ENCODE data around the gene TOR1AIP1.
"Not testable (repeated sequence)": the region's sequence is repeated elsewhere in the genome, so short reads cannot be mapped to it uniquely, and the experiment has no call there.

Gene TOR1AIP1

GRCh38 chr1:179882253-179883039, at the start of gene TOR1AIP1:
Gene TOR1AIP1, plus strand, starts transcription at chr1:179882285. Its CDS starts 218 bp downstream, at chr1:179882503.
- peak; percentile 92 to 94 for DNase-seq (ENCODE audit: extremely low read depth in 1 of 2, low read depth in 1 of 2)

DNA sequence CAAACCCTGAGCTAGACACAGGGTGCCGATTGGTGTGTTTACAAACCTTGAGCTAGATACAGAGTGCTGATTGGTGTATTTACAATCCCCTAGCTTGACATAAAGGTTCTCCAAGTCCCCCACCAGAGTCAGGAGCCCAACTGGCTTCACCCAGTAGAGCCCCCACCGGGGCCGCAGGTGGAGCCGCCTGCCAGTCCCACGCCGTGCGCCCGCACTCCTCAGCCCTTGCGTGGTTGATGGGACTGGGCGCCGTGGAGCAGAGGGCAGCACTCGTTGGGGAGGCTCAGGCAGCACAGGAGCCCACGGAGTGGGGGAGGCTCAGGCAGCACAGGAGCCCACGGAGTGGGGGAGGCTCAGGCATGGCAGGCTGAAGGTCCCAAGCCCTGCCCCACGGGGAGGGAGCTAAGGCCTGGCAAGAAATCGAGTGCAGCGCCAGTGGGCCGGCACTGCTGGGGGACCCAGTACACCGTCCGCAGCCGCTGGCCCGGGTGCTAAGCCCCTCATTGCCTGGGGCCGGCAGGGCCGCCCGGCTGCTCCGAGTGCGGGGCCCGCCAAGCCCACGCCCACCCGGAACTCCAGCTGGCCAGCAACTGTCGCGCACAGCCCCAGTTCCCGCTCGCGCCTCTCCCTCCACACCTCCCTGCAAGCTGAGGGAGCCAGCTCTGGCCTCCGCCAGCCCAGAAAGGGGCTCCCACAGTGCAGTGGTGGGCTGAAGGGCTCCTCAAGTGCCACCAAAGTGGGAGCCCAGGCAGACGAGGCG, 45.2 kb upstream of the TOR1AIP1 start:
- not testable (repeated sequence) for DNase-seq (ENCODE audit: extremely low read depth in 1 of 2, low read depth in 1 of 2)

DNA sequence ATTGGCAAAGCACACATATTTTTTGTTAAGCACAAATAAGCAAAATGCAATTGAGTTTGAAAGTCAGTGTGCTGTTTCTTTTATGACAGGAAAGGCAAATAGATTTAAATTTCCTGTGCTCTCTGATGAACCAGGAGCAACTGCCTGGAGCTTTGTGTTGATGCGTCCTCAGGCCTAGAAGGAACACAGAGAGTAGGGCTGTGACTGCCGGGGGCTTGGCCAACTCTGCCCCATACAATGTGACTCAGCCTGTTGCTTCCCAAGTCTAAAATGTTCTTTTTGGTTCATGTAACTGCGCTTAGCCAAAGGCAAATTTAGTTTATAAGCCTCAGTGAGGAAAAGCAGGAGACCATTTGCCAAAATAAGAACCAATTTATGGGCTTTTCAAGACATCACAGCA, 42.0 kb upstream of the TOR1AIP1 start:
- no peak for DNase-seq (ENCODE audit: extremely low read depth in 1 of 2, low read depth in 1 of 2)

DNA sequence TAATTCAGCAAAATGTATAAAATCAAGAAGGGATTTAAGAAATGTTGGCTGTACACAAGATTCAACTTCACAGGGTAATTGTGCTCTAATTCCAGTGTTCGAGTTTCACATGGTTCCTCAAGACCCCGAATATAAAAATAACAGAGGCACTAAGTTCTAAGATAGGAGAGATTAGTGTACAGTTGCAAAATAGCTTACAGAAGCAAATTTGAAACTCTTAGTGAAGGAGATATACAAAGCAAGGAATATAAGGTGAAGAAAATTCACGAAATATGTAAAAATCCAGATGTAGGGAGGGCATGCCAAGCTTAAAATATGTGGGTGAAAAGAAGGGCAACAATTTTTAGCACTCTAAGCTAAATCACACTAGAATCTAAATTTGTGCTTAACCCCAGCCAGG, 33.9 kb upstream of the TOR1AIP1 start:
- DNase-seq (ENCODE audit: extremely low read depth in 1 of 2, low read depth in 1 of 2), result no peak

DNA sequence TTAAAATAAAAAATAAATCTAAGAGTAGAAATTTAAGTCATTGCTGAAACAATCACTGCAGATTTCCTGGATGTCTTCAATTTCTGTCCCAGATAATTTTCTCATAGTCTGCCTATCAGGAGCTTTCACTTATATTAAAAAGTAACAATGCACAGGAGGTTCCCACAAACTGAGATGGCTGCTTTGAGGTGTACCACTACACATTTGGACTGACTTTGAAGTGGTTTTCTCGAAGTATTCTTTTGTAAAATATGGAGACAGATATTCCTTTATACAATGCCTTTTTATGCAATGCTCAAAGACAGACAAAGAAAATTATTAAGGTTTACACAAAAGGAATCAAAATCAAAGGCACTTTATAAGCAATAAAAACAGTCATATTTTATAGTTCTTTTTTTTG, 29.0 kb upstream of the TOR1AIP1 start:
- no peak for DNase-seq (ENCODE audit: extremely low read depth in 1 of 2, low read depth in 1 of 2)

DNA sequence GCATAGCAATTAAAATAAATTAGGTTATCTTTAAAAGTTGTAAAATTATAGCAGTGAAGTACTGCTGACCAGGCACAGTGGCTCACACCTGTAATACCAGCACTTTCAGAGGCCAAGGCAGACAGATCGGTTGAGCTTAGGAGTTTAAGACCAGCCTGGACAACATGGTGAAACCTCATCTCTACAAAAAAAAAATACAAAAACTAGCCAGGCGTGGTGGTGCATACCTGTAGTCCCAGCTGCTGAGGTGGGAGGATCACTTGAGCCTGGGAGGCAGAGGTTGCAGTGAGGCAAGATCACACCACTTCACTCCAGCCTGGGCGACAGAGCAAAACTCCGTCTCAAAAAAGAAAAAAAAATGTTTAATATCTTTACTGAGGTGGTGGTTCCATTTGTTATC, 26.3 kb upstream of the TOR1AIP1 start:
- DNase-seq (ENCODE audit: extremely low read depth in 1 of 2, low read depth in 1 of 2), result not testable (repeated sequence)

GRCh38 chr1:179856296-179856695, 25.8 kb upstream of the TOR1AIP1 start:
- no peak for DNase-seq (ENCODE audit: extremely low read depth in 1 of 2, low read depth in 1 of 2)

- DNase-seq (ENCODE audit: extremely low read depth in 1 of 2, low read depth in 1 of 2), result no peak
Measured at GRCh38 chr1:179857009-179857408, 25.1 kb upstream of the TOR1AIP1 start.

GRCh38 chr1:179860652-179861051, 21.4 kb upstream of the TOR1AIP1 start:
- no peak for DNase-seq (ENCODE audit: extremely low read depth in 1 of 2, low read depth in 1 of 2)

DNA sequence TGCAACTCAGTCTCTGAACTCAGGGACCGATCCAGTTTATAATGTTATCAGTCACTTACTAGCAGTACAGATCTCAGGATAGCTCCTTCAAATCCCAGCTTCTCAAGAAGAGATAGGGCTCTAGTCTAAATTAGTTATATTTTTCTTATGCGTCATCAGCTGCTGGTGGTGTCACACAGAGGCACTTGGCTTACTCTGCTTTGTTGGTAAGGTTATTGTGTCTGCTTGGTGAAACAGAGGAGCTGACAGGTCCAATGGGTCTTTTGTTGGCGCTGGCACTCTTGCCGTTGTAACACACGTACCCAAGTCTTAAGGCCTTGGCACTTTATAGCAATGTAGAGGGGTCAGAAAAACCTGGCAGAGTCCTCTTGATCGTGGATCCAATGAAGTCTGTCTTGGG, 16.7 kb upstream of the TOR1AIP1 start:
- no peak for DNase-seq (ENCODE audit: extremely low read depth in 1 of 2, low read depth in 1 of 2)

GRCh38 chr1:179866616-179867015, 15.5 kb upstream of the TOR1AIP1 start:
- no peak for DNase-seq (ENCODE audit: extremely low read depth in 1 of 2, low read depth in 1 of 2)

- peak in 1 of 2 donors; percentile 26 for DNase-seq (ENCODE audit: extremely low read depth in 1 of 2, low read depth in 1 of 2)
Measured at GRCh38 chr1:179867493-179868330, 14.4 kb upstream of the TOR1AIP1 start.

DNA sequence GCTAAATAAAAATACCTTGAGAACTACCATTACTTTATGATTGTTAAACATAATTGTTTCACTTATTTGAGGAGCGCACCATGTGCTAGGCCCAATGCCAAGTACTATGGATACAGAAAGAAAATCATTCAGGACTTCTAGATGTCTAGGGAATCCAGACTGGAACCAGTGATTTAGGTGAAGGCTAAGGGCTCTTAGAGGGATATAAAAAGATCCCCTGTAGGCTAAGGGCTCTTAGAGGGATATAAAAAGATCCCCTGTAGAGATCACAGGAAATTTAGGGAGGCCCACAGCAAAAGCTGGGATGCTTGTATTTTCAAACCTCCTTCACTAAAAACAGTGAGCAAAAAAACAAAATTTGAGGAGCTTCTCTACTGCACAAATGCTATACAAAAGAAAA, 11.2 kb upstream of the TOR1AIP1 start:
- DNase-seq (ENCODE audit: extremely low read depth in 1 of 2, low read depth in 1 of 2), result no peak

- DNase-seq (ENCODE audit: extremely low read depth in 1 of 2, low read depth in 1 of 2), result no peak
Measured at GRCh38 chr1:179871940-179872339, 10.1 kb upstream of the TOR1AIP1 start.

GRCh38 chr1:179872558-179872957, 9.5 kb upstream of the TOR1AIP1 start:
- DNase-seq (ENCODE audit: extremely low read depth in 1 of 2, low read depth in 1 of 2), result no peak

- DNase-seq (ENCODE audit: extremely low read depth in 1 of 2, low read depth in 1 of 2), result no peak
Measured at GRCh38 chr1:179873438-179873851, 8.6 kb upstream of the TOR1AIP1 start.

DNA sequence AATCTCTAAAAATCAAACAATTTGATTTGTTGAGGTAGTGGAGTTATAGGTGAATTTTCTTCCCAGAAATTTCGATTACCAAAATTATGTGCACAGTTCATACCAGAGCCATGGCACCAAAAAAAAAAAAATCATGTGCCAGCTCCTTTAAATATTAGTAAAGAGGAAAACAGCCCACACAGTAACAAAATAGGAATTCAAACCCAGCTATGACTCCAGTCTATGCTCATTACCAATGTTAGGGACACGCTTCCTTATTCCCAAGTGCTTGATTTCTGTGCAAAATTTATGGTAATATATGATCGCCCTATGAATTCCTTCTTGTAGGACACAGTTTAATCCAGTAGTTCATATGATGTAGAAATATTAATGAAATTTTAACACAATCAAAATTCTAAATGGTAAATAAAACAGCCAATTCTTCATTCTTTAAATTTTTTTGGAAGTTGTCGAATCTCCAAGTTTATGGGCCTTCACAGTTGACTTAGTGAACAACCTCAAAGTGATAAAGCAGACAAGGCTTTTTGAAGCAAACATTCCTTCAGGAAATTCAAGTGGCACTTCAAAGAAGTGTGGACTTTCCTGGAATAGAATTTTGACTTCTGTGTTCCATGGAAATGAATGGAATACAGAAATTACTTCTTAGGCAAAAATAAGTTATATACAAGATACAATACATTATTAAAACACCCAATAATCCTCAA, 6.3 kb upstream of the TOR1AIP1 start:
- DNase-seq (ENCODE audit: extremely low read depth in 1 of 2, low read depth in 1 of 2), result no peak

- no peak for DNase-seq (ENCODE audit: extremely low read depth in 1 of 2, low read depth in 1 of 2)
Measured at GRCh38 chr1:179876300-179876715, 5.8 kb upstream of the TOR1AIP1 start.

DNA sequence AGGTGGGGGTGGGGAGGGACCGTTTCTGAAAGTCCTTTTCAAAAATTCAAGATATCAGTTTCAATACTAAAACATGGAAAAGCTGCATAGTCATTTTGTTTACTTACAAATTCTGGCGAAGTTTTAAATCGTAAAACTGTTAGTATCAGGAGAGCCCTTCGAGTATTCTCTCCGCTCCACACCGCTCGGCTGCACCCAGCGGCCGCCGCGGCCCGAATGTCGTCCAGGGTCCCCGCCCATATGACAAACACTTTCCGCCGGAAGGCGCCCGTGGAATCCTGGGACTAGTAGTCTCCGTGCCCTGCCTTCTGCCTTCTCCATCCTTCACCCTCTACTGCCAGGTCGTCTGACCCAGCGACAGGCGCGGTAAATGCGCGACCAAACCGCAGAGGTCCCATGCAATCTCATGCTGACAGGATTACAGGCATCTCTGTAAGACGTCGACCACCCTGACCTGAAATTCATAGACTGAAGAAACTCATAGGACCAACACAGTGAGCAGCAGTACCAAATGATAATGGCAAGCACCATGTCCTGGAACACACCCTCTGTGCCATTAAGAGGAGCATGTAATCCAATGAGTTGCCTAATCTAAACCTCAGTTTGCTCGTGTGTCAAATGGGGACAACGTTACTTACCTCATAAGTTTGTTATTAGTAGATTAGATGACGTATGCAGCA, 4.4 kb upstream of the TOR1AIP1 start, which contains the start of gene TOR1AIP2:
Gene TOR1AIP2 (minus strand): TSS at position 218 of the 680 bp plus-strand sequence. CDS start 25,138 bp downstream, outside the sequence.
- peak; percentile 55 to 84 for DNase-seq (ENCODE audit: extremely low read depth in 1 of 2, low read depth in 1 of 2)

DNA sequence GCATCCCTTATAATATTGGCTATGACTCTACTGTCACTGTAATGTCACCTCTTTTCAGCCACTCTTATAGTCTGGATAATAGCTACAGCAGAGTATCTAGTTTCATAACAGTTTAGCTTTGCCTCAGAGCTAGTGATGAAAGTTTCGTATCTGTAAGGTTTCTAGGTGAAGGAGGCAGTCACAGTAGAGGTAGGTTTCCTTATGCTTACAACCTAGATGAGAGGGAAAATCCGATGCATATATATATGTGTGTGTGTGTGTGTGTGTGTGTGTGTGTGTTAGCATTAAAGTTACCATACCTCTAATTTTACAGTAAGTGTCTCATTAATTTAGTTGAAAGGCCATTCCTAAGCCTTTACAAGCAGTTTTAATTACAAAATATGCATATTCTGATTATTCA, 2.3 kb upstream of the TOR1AIP1 start:
- DNase-seq (ENCODE audit: extremely low read depth in 1 of 2, low read depth in 1 of 2), result no peak
